Epithelial cell of prostate (primary cell): Measurements from ENCODE around the gene CCDC117.
"Not testable (repeated sequence)": the region's sequence is repeated elsewhere in the genome, so short reads cannot be mapped to it uniquely, and the experiment has no call there.

Experiments
- DNase-seq: peaks from one replicate; pipeline ENCODE4 v3.0.0-alpha.2; 2011; ENCODE audit warnings: low read depth, low spot score
- H3K27ac ChIP-seq: fragments of 450-650 bp; 2 replicates; pipeline ENCODE4 v1.5.1; 2017; ENCODE audit warnings: mild to moderate bottlenecking

The CCDC117 gene

GRCh38 chr22:28822930-28823551 is 50.5 kb downstream of the CCDC117 start:
- no peak for DNase-seq
- H3K27ac ChIP-seq: no peak overlapping the region

- DNase-seq: not testable (repeated sequence)
These were observed 52.0 kb downstream of the CCDC117 start for GRCh38 chr22:28824455-28824854.

GRCh38 chr22:28826430-28826829 is 53.9 kb downstream of the CCDC117 start:
- DNase-seq, H3K27ac ChIP-seq: not testable (repeated sequence)

More at GRCh38 chr22:28824455-28824854, 52.0 kb downstream of the CCDC117 start:
- not testable (repeated sequence) for H3K27ac ChIP-seq

- H3K27ac ChIP-seq: no peak overlapping the region
- no peak for DNase-seq
These were observed 54.4 kb downstream of the CCDC117 start for GRCh38 chr22:28826921-28827320.

GRCh38 chr22:28829358-28830181 is 57.1 kb downstream of the CCDC117 start:
- no peak overlapping the region for H3K27ac ChIP-seq
- no peak for DNase-seq

GRCh38 chr22:28830441-28830840 is 57.9 kb downstream of the CCDC117 start:
- no peak for DNase-seq
- no peak overlapping the region for H3K27ac ChIP-seq

GRCh38 chr22:28831140-28832072 is 58.9 kb downstream of the CCDC117 start:
- no peak for DNase-seq
- no peak overlapping the region for H3K27ac ChIP-seq

GRCh38 chr22:28832731-28833130 is 60.2 kb downstream of the CCDC117 start:
- DNase-seq: no peak

GRCh38 chr22:28833276-28833923 is 60.9 kb downstream of the CCDC117 start:
- no peak overlapping the region for H3K27ac ChIP-seq
- DNase-seq: no peak

More at GRCh38 chr22:28832731-28833130, 60.2 kb downstream of the CCDC117 start:
- no peak overlapping the region for H3K27ac ChIP-seq

GRCh38 chr22:28835630-28836189 is 63.2 kb downstream of the CCDC117 start:
- no peak for DNase-seq
- H3K27ac ChIP-seq: no peak overlapping the region

- no peak overlapping the region for H3K27ac ChIP-seq
- DNase-seq: no peak
These were observed 65.1 kb downstream of the CCDC117 start for GRCh38 chr22:28837640-28838039.
